Activated naive CD4-positive, alpha-beta T cell treated with anti-CD3 and anti-CD28 coated beads, Interleukin-2, amount 10 ng/mL, durations not matched to agents 7 days and 5 days (primary cell): Measurements from ENCODE around the gene LGALS9C.
A peak's percentile ranks its signal among the peaks of the same experiment; 100 is the strongest.
"Not testable (repeated sequence)": the region's sequence is repeated elsewhere in the genome, so short reads cannot be mapped to it uniquely, and the experiment has no call there.

Experiments used
- CTCF ChIA-PET: fragments of 350-600 bp; sonication (Branson Sonifier 250); formaldehyde crosslinking; loops from one replicate; lab custom pipeline; 2021; ENCODE audit warnings: antibody characterized with exemption; lab: Charles Lee
- DNase-seq: peaks from one replicate; pipeline ENCODE4 v3.0.0-alpha.2; 2020
- H3K27ac Mint-ChIP-seq: one replicate; pipeline ENCODE4 v1.8.0; 2021; ENCODE audit warnings: mild to moderate bottlenecking, moderate library complexity, mixed read lengths
- H3K27me3 Mint-ChIP-seq: one replicate; pipeline ENCODE4 v1.8.0; 2021; ENCODE audit warnings: mild to moderate bottlenecking, mixed read lengths
- H3K36me3 Mint-ChIP-seq: one replicate; pipeline ENCODE4 v1.8.0; 2021; ENCODE audit warnings: mixed read lengths
- H3K4me1 Mint-ChIP-seq: one replicate; pipeline ENCODE4 v1.8.0; 2021; ENCODE audit warnings: mixed read lengths
- H3K4me3 Mint-ChIP-seq: one replicate; pipeline ENCODE4 v1.8.0; 2021; ENCODE audit warnings: mild to moderate bottlenecking, moderate library complexity, mixed read lengths
- H3K9me3 Mint-ChIP-seq: one replicate; pipeline ENCODE4 v1.8.0; 2021; ENCODE audit warnings: mixed read lengths

LGALS9C gene

GRCh38 chr17:18476508-18477308, at the start of gene LGALS9C:
LGALS9C (plus strand) TSS chr17:18476789; CDS start chr17:18476855, 66 bp downstream.
- H3K4me1 Mint-ChIP-seq, CTCF ChIA-PET, H3K9me3 Mint-ChIP-seq, H3K27me3 Mint-ChIP-seq, H3K36me3 Mint-ChIP-seq, H3K4me3 Mint-ChIP-seq: not testable (repeated sequence)
- DNase-seq = peak; percentile 23
- H3K27ac Mint-ChIP-seq = peak within 1 kb of the TSS; percentile 73

GRCh38 chr17:18432206-18432605, 44.4 kb upstream of the LGALS9C start:
- H3K4me1 Mint-ChIP-seq, CTCF ChIA-PET, H3K27me3 Mint-ChIP-seq, H3K4me3 Mint-ChIP-seq, H3K27ac Mint-ChIP-seq, DNase-seq, H3K36me3 Mint-ChIP-seq, H3K9me3 Mint-ChIP-seq: not testable (repeated sequence)

- H3K4me1 Mint-ChIP-seq, H3K27me3 Mint-ChIP-seq, DNase-seq, H3K27ac Mint-ChIP-seq, H3K36me3 Mint-ChIP-seq, H3K4me3 Mint-ChIP-seq, CTCF ChIA-PET, H3K9me3 Mint-ChIP-seq: not testable (repeated sequence)
Measured at GRCh38 chr17:18439465-18439870, 37.1 kb upstream of the LGALS9C start.

- not testable (repeated sequence) for H3K9me3 Mint-ChIP-seq
Measured at GRCh38 chr17:18442093-18442492, 34.5 kb upstream of the LGALS9C start.

GRCh38 chr17:18442532-18442931, 34.1 kb upstream of the LGALS9C start:
- H3K36me3 Mint-ChIP-seq, H3K9me3 Mint-ChIP-seq: not testable (repeated sequence)

More at GRCh38 chr17:18442093-18442492, 34.5 kb upstream of the LGALS9C start:
- H3K27ac Mint-ChIP-seq, H3K36me3 Mint-ChIP-seq, H3K4me3 Mint-ChIP-seq, H3K27me3 Mint-ChIP-seq, H3K4me1 Mint-ChIP-seq, CTCF ChIA-PET: not testable (repeated sequence)
- DNase-seq = peak; percentile 51

GRCh38 chr17:18447476-18448205, 28.9 kb upstream of the LGALS9C start:
- H3K9me3 Mint-ChIP-seq, H3K4me1 Mint-ChIP-seq, H3K36me3 Mint-ChIP-seq, DNase-seq, H3K27me3 Mint-ChIP-seq, H3K4me3 Mint-ChIP-seq, H3K27ac Mint-ChIP-seq, CTCF ChIA-PET: not testable (repeated sequence)

More at GRCh38 chr17:18442532-18442931, 34.1 kb upstream of the LGALS9C start:
- H3K27ac Mint-ChIP-seq, CTCF ChIA-PET, H3K27me3 Mint-ChIP-seq, H3K4me1 Mint-ChIP-seq, H3K4me3 Mint-ChIP-seq, DNase-seq: not testable (repeated sequence)

GRCh38 chr17:18448311-18448710, 28.3 kb upstream of the LGALS9C start:
- H3K27ac Mint-ChIP-seq, H3K36me3 Mint-ChIP-seq, CTCF ChIA-PET, H3K9me3 Mint-ChIP-seq, DNase-seq, H3K4me3 Mint-ChIP-seq, H3K27me3 Mint-ChIP-seq, H3K4me1 Mint-ChIP-seq: not testable (repeated sequence)

- H3K36me3 Mint-ChIP-seq, H3K9me3 Mint-ChIP-seq, H3K27ac Mint-ChIP-seq, CTCF ChIA-PET, H3K27me3 Mint-ChIP-seq, H3K4me1 Mint-ChIP-seq, H3K4me3 Mint-ChIP-seq, DNase-seq: not testable (repeated sequence)
Measured at GRCh38 chr17:18449833-18450232, 26.8 kb upstream of the LGALS9C start.

GRCh38 chr17:18450998-18451397, 25.6 kb upstream of the LGALS9C start:
- not testable (repeated sequence) for H3K4me3 Mint-ChIP-seq, H3K9me3 Mint-ChIP-seq, DNase-seq

GRCh38 chr17:18451969-18452368, 24.6 kb upstream of the LGALS9C start:
- H3K9me3 Mint-ChIP-seq, DNase-seq, H3K4me3 Mint-ChIP-seq, H3K27ac Mint-ChIP-seq, H3K36me3 Mint-ChIP-seq, H3K27me3 Mint-ChIP-seq, CTCF ChIA-PET, H3K4me1 Mint-ChIP-seq: not testable (repeated sequence)

More at GRCh38 chr17:18450998-18451397, 25.6 kb upstream of the LGALS9C start:
- H3K36me3 Mint-ChIP-seq, H3K27ac Mint-ChIP-seq, H3K4me1 Mint-ChIP-seq, H3K27me3 Mint-ChIP-seq, CTCF ChIA-PET: not testable (repeated sequence)

GRCh38 chr17:18459035-18459434, 17.6 kb upstream of the LGALS9C start:
- H3K27me3 Mint-ChIP-seq, H3K4me3 Mint-ChIP-seq, H3K36me3 Mint-ChIP-seq, CTCF ChIA-PET, H3K27ac Mint-ChIP-seq, H3K9me3 Mint-ChIP-seq, DNase-seq, H3K4me1 Mint-ChIP-seq: not testable (repeated sequence)

- H3K9me3 Mint-ChIP-seq, H3K27ac Mint-ChIP-seq, H3K4me1 Mint-ChIP-seq, CTCF ChIA-PET, H3K4me3 Mint-ChIP-seq, DNase-seq, H3K27me3 Mint-ChIP-seq, H3K36me3 Mint-ChIP-seq: not testable (repeated sequence)
Measured at GRCh38 chr17:18463831-18464502, 12.6 kb upstream of the LGALS9C start.

GRCh38 chr17:18466250-18466983, 10.2 kb upstream of the LGALS9C start:
- H3K4me1 Mint-ChIP-seq, CTCF ChIA-PET, H3K27ac Mint-ChIP-seq, H3K36me3 Mint-ChIP-seq, DNase-seq, H3K9me3 Mint-ChIP-seq, H3K27me3 Mint-ChIP-seq, H3K4me3 Mint-ChIP-seq: not testable (repeated sequence)

- H3K4me1 Mint-ChIP-seq, H3K27ac Mint-ChIP-seq, H3K27me3 Mint-ChIP-seq, H3K4me3 Mint-ChIP-seq, DNase-seq, CTCF ChIA-PET, H3K9me3 Mint-ChIP-seq, H3K36me3 Mint-ChIP-seq: not testable (repeated sequence)
Measured at GRCh38 chr17:18467001-18467400, 9.6 kb upstream of the LGALS9C start.
